Sigmoid colon (tissue), 3 donors: ENCODE measurements around the gene IL36G.
"Not testable (repeated sequence)": the region's sequence is repeated elsewhere in the genome, so short reads cannot be mapped to it uniquely, and the experiment has no call there.

Experiments used
- CTCF ChIP-seq, 4 experiments: fragments of 450-650 bp in 3 of 4; fragments of 200-600 bp in 1 of 4; IDR thresholded peaks; one replicate each; pipeline ENCODE4 v1.5.1; 2016 to 2019; ENCODE audit warnings: antibody characterized with exemption in 4 of 4, mild to moderate bottlenecking in 3 of 4, moderate library complexity in 2 of 4
- POLR2A ChIP-seq, 2 donors: fragments of 450-650 bp; IDR thresholded peaks; one replicate each; pipeline ENCODE4 v1.6.1; 2016; ENCODE audit warnings: antibody characterized with exemption in 2 of 2, mild to moderate bottlenecking in 2 of 2, moderate library complexity in 2 of 2

- not testable (repeated sequence) for TF ChIP-seq CTCF, POLR2A (IDR thresholded peaks at IDR 0.05)
Measured at GRCh38 chr2:112934117-112934516, 43.7 kb upstream of the IL36G start.
